Right kidney (tissue), 1 donor: ENCODE measurements around the gene IGFBP7.

Source experiments
- DNase-seq: peaks from one replicate; pipeline ENCODE4 v3.0.0-alpha.2; 2016

The IGFBP7 gene

DNA sequence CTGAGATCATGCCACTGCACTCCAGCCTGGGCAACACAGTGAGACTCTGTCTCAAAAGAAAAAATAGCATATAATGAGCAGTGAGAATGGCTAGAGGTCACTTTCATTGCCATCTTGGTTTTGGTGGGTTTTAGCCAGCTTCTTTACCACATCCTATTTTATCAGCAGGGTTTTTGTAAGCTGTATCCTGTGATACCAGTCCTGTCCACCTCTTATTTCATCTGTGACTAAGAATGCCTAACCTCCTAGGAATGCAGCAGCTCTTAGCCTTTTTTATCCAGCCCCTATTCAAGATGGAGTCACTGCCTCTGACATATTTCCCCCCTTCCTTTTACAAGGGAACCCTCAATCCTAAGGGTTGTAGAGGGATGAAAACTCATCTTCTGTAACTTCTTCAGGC is 26.1 kb upstream of the IGFBP7 start:
- no peak for DNase-seq

DNA sequence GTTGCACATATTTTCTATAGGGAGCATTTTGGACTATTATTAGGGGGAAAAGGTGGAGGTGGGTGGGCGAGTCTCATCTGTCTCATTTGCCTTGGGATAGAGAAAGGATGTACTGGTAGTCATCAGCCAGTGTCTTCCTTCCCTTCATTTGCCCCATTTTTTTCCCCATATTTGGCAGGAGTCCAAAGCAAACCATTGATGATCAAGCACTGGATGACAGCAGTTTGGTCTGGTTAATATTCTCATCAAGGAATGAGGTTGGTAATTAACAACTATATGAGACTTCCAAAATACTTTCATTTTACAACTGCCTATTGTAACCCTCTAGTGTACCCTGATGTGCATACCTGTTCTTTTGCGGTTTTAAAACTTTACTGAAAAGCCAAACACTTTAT is 22.6 kb upstream of the IGFBP7 start:
- DNase-seq = no peak

DNA sequence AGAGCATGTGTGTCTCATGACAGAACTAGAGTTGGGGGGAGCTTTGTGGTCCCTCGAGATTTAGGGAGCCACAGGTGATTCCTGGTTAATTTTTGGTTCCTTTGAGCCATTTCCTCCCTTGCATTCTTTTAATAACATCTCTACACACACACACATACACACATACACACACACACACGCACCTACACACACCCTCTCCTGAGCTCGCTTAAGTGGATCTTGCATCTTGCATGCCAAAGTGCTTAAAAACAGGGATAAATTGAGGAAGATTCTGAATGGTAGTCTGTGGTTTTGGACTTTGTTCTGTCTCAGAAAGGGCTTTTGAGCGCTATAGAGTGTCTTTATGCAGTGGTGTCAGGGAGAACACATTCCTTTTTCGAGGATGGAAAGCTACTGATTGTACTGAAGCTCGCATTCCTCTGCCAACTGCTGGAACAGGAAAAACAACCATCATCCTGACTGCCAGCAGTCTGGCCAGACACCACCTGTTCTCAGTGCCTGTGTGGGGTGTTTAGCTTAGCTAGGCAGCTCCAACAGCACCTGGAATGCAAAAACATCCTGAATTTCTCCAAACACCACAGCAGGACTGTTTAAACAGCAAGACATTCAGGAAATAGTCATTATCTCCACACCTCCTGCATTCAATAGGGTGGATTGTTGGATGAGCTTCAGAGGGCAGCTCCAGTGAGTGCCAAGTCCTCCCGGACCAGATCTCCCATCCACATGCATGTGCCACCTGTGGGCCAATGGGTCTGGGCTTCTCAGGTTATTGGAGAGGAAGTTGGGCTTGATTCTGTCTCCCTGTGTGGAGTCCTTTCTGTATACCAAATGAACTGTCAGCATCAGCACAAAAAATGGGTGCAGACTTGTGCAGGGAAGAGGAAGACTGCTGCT is 21.9 kb upstream of the IGFBP7 start:
- peak; percentile 27 for DNase-seq

DNA sequence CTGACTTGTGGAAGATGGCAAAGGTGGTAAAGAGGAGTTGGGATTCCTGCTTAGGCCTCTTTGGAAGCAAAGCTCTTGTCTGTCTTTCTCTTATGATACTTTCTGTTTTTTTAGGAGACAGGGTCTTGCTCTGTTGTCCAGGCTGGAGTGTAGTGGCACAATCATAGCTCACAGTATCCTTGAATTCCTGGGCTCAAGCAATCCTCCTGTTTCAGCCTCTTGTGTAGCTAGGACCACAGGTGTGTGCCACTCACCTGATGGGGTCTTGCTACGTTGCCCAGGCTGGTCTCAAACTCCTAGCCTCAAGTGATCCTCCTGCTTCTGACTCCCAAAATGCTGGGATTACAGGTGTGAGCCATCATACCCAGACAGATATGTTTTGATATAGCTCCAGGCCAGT is 19.3 kb upstream of the IGFBP7 start:
- DNase-seq = no peak

DNA sequence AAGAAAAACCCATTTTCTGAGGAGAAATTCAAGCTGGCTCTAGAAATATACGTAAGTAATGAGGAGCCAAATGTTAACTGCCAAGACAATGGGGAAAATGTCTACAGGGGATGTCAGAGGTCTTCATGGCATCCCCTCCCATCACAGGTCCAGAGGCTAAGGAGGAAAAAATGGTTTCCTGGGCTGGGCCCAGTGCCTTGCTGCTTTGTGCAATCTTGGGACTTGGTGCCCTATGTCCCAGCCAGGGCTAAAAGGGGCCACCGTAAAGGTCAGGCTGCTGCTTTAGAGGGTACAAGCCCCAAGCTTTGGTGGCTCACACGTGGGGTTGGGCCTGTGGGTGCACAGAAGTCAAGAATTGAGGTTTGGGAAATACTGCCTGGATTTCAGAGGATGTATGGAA is 17.2 kb upstream of the IGFBP7 start:
- DNase-seq = no peak

DNA sequence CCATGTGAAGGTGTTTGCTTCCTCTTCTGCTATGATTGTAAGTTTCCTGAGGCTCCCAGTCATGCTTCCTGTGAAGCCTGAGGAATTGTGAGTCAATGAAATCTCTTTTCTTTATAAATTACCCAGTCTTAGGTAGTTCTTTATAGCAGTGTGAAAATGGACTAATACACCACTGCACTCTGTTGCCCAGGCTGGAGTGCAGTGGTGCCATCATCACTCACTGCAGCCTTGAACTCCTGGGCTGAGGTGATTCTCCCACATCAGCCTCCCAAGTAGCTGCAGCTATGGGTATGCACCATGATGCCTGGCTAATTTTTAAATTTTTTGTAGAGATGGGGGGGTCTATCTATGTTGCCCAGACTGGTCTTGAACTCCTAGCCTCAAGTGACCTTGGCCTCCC is 15.8 kb upstream of the IGFBP7 start:
- no peak for DNase-seq

DNA sequence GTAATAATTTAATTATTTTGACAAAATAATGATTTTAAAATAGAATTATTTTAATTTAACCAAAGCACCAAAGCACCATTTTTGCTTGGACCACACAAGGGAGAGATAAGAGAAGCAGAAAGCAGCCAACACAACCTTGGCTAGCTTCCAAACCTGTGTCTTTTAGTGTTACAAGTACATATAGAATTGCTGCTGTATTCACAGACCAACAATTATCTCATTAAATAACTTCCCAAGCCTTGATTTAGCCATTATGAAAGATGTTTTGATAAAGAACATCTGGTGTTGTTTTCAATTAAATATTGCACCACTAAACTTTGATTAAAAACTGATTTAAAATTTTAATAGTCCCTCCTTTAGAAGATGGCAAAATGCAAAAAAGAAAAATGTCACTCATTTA is 14.0 kb upstream of the IGFBP7 start:
- no peak for DNase-seq

DNA sequence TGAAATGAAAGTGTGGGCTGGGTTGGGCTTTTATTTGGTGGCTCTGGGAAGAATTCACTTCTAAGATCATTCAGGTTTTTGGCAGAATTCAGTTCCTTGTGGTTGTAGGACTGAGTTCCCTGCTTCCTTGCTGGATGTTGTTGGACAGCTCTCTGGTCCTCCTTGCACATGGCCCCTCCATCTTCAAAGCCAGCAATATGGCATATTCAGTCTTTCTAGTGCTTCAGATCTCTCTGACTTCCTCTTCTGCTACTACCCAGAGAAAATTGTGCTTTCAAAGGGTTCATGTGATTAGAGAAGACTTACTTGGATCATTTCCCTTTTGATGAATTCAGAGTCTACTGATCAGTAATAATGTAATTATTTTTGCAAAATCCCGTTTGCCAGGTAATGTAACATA is 12.8 kb upstream of the IGFBP7 start:
- DNase-seq = no peak

DNA sequence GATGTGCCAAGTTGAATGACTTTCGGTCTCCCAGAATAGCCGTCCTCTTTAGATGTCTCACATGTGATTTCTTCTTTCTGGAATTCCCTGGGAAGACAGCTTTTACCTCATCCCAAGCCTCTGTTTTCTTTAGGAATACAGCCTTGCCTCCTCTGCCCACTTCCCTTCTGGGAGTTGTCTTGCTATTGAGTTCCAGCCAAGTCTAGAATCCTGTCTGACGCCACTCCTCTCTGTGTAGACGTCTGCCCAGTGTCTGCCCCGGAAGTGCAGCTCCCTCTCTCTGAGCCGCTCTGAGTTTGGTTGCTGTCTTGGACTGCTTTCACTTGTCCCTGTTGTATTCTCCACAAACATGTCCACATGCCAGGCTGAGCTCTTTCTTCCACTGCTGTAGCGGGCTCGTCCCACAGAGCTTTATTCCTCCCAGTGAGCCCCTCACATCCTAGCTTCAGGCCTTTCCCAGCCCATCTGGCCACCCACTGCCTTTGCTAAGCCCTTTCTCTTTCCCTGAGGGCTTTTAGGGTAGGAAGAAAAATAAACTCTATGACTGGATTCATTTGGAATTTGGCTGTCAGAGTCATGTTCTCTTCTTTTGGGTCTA is 9.0 kb upstream of the IGFBP7 start:
- peak; percentile 17 for DNase-seq

DNA sequence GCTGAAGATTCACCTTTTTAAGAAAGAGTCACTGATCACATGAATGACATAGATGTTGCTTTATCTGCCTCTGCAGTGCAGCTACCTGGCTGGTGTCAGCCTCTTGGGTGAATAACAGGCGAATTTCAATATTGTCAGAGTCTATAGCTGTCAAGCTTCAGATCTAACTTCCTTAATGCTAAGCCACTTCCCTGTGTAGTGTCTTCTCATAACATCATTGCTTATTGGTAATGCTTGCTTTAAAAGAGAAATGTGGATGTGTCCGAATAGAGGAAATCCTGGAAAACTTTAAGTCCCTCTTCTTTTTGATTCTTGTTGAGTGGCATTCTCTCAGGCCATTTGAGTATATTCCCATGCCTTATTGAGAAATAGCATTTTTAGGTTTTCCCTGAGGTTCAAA is 7.3 kb upstream of the IGFBP7 start:
- DNase-seq = no peak

DNA sequence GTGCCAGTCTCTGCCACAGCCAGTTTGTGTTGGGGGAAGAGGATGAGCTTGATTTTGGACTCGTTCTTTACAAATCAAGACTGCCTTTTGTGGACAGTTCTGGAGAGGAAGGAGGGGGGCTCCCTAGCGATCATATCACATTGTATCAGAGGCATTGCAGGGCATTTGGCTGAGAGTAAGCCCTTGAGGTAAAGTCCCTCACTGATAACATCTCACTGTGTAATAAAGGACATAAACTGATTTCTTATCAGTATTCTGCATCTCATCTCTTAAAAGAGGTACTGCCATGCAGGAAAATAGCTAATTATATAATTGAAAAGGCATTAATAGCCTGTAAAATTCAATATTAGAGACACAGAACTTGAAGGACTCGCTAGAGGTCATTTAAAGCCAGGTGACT is 6.1 kb upstream of the IGFBP7 start:
- no peak for DNase-seq

DNA sequence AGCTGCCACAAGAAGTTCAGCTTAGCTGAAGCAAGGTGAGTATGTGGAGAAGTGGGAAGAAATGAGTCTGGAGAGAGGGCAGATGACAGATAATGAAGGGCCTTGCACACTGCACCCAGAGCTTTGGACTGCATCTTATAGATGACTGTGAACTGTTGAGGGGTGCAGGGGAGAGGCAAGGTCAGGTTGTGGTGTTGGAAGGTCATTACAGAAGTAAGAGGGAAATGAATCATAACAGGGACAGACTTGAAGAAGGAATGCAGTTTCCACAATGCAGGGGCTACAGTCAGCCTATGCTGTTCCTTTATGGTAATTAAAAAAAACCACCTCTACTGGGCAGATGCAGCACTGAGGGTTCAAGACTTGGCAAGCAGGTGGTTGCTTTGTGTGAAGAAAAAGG is 4.8 kb upstream of the IGFBP7 start:
- no peak for DNase-seq

DNA sequence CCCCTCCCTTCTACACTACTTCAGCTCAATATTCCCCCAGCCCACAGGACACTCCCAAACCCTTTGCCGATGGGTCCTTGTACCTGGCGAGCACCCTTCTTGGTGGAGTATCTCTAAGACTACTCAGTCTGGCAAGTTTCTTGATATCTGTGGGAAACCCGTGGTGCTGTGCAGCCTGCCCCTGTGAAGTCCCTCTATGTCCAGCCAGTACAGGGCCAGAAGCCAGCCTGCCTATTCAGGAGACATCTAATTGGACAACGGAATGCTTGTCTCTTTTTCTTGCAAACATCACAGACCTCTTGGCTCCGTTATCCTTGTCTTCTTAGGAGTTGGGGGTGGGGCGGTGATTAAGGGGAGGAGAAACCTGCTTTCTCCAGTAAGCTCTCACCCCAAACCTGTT is 3.7 kb upstream of the IGFBP7 start:
- DNase-seq = no peak

DNA sequence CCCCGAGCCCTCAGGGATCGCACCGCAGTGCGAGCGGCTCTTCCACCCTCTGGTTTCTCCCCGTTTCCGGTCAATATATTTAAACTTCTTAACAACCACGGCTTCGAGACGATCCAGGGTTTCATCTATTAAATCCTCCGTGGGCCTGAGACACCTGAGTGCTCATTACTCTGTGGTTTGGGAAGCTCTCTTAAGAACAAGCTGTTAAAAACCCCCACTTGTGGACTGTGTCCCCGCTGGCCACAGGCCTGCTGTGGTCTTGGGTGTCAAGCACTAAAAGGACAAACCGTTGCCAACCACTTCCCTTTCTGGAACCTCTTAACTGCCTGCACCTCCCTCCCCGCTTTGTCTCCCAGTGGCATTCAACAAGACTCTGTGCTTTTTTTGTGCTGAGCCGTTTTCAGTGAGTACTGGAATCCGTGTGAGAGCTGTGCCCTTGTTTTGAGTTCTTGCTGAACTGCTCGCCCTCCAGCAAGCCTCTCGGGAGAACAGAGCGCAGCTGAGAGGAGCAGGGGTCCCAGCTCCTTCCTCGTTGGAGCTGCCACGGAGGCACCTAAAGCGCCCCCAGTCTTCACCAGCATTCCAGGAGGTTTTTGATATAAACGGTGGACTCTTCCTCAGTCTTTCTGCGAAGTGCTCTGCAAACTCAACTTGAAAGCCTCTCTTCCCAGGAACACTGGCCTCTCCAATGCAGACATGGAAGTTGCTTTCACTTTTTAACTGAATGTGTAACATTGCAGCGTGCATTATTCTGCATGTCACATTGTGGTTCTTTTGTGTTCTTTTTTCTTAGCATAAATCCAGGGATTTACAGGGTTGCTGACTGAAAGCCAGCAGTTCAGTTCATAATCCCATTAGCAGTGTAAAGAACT is 691 bp upstream of the IGFBP7 start:
- DNase-seq = peak; percentile 82

DNA sequence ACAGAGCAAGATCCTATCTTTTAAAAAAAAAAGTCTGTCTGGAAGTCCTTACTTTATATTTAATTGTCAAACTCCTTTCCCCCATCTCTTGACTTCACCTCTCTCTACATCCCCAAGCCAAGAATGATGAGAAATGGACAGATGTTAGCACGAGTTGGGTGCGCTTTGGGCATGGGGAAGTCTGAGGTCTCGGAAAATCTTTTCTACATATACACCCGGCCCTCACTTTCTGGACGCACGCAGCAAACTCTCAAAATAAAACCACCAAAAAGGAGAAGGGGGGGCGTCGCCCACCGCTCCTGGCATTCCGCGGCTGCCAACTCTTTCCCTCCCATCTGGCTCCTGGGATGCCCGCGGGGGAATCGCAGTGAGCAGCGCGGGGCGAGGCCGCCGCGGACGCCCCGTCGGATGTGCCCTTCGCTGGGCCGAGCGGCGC is 756 bp downstream of the IGFBP7 start:
- no peak for DNase-seq

DNA sequence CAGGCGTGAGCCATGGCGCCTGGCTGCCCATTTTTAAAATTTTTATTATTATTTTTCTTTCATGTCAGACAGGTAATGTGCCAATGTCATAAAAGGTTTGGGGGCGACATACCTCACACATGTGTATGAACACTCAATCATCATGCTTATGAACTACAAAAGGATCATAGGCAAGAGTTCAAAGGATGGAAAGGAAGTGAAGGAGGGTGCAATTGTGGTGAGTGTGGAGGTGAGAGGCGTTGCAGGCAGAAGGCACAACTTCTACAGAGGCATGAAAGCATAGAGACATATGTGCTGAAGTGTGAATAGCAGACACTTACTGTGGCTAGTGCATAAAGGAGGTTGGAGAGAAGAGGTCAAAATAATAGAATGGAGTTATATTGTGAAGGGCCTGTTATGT is 4.0 kb downstream of the IGFBP7 start:
- DNase-seq = no peak

DNA sequence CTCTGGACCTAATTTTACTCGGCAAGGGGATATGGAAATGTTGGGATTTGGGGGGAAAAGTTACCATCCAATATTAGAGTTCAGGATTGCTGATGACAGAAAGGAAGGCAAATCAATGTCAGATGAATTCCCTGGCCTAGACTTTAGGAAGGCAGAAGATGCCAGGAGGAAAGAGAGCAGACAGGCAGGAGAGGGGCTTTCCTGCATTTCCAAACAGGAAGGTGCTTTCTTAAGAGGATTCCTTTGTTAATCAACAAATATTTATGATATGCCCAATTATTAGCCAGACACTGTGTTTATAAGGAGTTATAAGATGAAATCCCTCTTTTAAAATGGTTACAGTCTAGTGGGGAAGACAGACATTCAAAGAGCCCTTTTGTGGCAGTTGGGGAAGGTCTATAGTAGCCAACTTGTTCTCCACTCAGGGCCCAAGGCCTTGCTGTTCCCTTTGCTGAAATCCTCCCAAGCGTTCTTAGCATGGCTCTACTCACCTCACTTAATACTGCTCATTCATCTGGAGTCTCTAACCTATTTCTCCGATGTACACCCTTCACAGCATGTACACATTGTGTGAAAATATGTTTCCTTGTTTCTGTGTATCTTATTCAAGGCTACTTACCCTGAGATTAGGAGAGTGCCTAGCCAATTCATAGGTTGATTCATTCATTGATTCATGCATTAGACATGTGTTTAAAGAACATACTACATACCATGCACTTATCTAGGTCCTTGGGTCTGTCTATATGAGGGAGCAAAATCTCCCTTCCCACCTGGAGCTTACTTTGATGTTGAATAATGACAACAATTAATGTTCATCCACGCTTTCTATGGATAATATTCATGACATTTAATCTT is 5.3 kb downstream of the IGFBP7 start:
- no peak for DNase-seq

DNA sequence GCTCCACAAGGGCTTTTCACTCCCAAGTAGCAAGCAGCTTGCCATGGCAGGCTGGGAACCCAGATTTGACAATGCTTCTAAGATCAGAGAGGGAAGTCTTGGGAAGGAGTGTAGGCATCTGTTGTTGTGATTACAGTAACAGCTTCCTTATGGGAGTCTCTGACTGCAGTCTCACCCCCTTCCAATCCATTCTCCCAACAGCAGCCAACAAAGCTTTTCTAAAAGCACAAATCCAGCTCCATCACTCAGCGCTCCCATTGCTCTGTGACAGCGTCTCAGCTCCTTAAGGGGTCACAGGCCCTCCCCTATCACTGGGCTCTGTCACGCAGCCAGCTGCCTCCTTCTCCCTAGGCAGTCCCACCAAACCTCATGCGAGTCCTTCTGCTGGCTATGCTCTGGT is 7.1 kb downstream of the IGFBP7 start:
- DNase-seq = no peak

DNA sequence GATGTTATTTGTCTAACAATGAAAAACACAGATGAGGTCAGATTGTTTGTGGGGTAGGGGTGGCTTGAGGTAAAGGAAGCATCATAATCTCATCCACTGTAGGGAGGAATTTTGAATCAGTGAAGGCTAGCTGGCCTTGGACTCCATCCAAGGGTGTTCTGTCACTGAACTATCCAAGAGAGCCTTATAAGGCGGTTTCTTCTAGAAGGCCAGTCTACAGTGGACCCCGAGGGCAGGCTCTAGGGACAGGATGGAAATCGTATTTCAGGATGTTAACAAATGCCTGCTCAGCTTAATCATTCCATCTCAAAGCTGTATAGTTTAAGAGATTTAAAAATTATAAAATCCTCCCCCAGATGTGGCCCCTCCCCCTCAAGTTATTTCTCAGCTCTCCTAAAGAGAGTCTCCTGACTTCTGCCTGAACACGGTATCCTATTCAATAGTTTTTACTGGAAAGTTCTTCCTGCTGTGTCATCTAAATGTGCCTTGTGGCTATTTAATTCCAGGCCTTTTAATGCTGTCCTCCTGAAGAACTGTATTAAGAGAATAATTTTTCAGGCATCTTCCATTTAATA is 8.0 kb downstream of the IGFBP7 start:
- DNase-seq = no peak

DNA sequence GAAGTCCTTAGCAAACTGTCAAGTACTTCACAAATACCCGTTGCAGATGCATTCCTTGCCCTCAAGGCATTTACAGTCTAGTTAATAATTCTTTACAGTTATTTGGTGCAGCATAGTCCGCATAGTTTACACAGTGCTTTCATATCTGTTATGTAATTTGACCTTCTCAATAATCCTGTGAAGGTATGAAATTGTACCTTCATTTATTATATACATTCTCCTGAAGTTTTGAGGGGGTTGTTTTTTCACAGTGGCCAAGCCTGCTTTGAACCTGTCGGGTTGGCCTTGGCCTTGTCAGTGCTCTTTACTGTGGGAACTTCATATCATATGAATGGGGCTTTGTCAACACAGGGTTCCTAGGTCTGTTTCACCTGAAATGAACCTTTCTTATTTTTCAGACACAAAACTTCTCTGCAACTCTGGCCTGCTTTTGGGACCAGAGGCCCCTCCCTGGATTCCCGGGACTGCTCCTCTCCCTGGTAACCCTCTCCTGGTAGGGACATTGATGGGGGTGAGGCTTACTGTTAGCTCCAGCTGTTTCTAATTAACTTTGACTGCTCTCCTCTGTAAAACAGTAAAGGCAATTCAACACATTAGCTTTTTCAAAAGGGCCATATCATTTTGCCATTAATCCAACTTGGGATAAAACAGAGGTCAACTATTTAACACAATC is 9.1 kb downstream of the IGFBP7 start:
- DNase-seq = no peak

DNA sequence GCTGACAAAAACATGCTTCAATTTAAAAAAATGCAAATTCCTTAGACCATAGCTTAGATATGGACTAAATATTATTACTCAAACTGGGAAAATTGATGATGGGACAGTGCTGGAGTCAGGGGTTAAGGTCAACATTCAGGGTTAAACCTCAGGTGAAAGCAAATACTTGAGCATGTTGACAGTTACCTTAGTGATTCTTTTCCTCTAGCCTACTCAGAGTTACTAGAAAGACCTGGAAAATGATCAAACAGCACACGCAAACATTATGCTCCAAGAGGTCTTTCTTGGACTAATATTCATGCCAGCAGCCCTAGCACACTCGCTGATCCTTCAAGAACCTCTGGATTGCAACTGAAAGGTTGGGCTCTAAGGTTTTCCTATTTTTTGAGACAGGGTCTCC is 10.8 kb downstream of the IGFBP7 start:
- no peak for DNase-seq
